ENCODE measurements around the gene ABCA7.

GRCh38 chr19:1098177-1099051 is 58.5 kb downstream of the ABCA7 start:
- TF ChIP-seq ZNF384 (IDR thresholded peaks at IDR 0.05) = no peak
- TF ChIP-seq SUZ12 (IDR thresholded peaks at IDR 0.05) = no peak
- TF ChIP-seq LEF1 (IDR thresholded peaks at IDR 0.05; ENCODE audit: borderline replicate concordance) = no peak
- TF ChIP-seq FOXK2 (IDR thresholded peaks at IDR 0.05) = no peak
- TF ChIP-seq SP1 (IDR thresholded peaks at IDR 0.05) = no peak
- TF ChIP-seq TARDBP (IDR thresholded peaks at IDR 0.05) = no peak

Measured in HEK293T (cell line).